ENCODE measurements around the gene CAPSL. TPM values are rescaled to one million over a fixed set of nuclear protein-coding genes. Genes with fewer than 3 reads are reported as not detected.

The CAPSL gene
- total and polyA plus RNA-seq, 2 experiments from 2014 or later, result 0.73 TPM; not detected in 1

GRCh38 chr5:35960328-35960727, 21.9 kb upstream of the CAPSL start:
- H3K4me1 ChIP-seq (ENCODE audit: insufficient read depth), result no peaks in the 10 kb centered on the region
- no peaks in the 10 kb centered on the region for H3K79me2 ChIP-seq (replicated peaks; ENCODE audit: insufficient read depth)
- no peak overlapping the region for H3K27ac Mint-ChIP-seq
- H3K9me3 Mint-ChIP-seq, result peaks cover 17% of the 10 kb centered on the region
- no peaks in the 10 kb centered on the region for H3K36me3 ChIP-seq (ENCODE audit: insufficient read depth)
- no peak for DNase-seq (ENCODE audit: low spot score)
- no peaks in the 10 kb centered on the region for H3K27me3 ChIP-seq (ENCODE audit: insufficient read depth)
- H3K36me3 Mint-ChIP-seq (ENCODE audit: low read depth), result peaks cover 8% of the 10 kb centered on the region; the same call in 2 of the 3 replicates
- H3K4me3 Mint-ChIP-seq, result no peak overlapping the region
- no peak overlapping the region for H3K4me2 ChIP-seq
- H2AFZ ChIP-seq, result no peak overlapping the region
- no peak overlapping the region for H3K4me3 ChIP-seq
- no peak overlapping the region for H3K27ac ChIP-seq (ENCODE audit: low read depth)
- no peaks in the 10 kb centered on the region for H3F3A ChIP-seq (replicated peaks; ENCODE audit: low read depth)
- H4K20me1 ChIP-seq (replicated peaks; ENCODE audit: insufficient read depth), result no peaks in the 10 kb centered on the region
- peaks cover 6% of the 10 kb centered on the region for H3K27me3 Mint-ChIP-seq (ENCODE audit: insufficient read depth, low read depth, poor library complexity)
- H3K9me2 ChIP-seq (ENCODE audit: insufficient read depth), result peaks cover 2% of the 10 kb centered on the region; the same call in 1 of the 2 replicates
- no peaks in the 10 kb centered on the region for H3K4me1 Mint-ChIP-seq
- no peak for ATAC-seq
- no peak for TF ChIP-seq STAT1 (IDR thresholded peaks at IDR 0.05; ENCODE audit: unreplicated experiment)
- no peak for TF ChIP-seq ZNF462 (CRISPR knock-in tag; IDR thresholded peaks at IDR 0.05)
- no peak for TF ChIP-seq EZH2 (IDR thresholded peaks at IDR 0.05; ENCODE audit: low read depth, unreplicated experiment)
- TF ChIP-seq JUNB (IDR thresholded peaks at IDR 0.05; ENCODE audit: unreplicated experiment), result no peak
- no peak for TF ChIP-seq ZNF331 (CRISPR knock-in tag; IDR thresholded peaks at IDR 0.05; ENCODE audit: low read depth)
- TF ChIP-seq CREB1 (CRISPR knock-in tag; IDR thresholded peaks at IDR 0.05; ENCODE audit: low read depth), result no peak
- no peak for TF ChIP-seq EZH2phosphoT487 (IDR thresholded peaks at IDR 0.05; ENCODE audit: unreplicated experiment)
